Duodenal mucosa (tissue), 2 donors: ENCODE measurements around the gene MT1X.

Experiments used
- H3K27ac ChIP-seq: one replicate; pipeline ENCODE4 v1.7.0; 2013; ENCODE audit warnings: low read depth, low read length
- H3K27me3 ChIP-seq, 2 donors: one replicate each; pipeline ENCODE4 v1.7.0; 2013; ENCODE audit warnings: low read length in 2 of 2, control low read depth in 1 of 2; ENCODE audit not compliant: insufficient read depth in 2 of 2, control insufficient read depth in 1 of 2
- H3K36me3 ChIP-seq, 2 donors: one replicate each; pipeline ENCODE4 v1.7.0; 2013; ENCODE audit warnings: low read length in 2 of 2, control low read depth in 1 of 2; ENCODE audit not compliant: insufficient read depth in 2 of 2, control insufficient read depth in 1 of 2
- H3K4me1 ChIP-seq, 2 donors: one replicate each; pipeline ENCODE4 v1.7.0; 2013; ENCODE audit warnings: low read length in 2 of 2, control low read depth in 1 of 2; ENCODE audit not compliant: insufficient read depth in 2 of 2, control insufficient read depth in 1 of 2
- H3K4me3 ChIP-seq, 2 donors: one replicate each; pipeline ENCODE4 v1.7.0; 2013; ENCODE audit warnings: low read length in 2 of 2, low read depth in 1 of 2
- H3K9ac ChIP-seq, 2 donors: one replicate each; pipeline ENCODE4 v1.7.0; 2013; ENCODE audit warnings: low read length in 2 of 2, low read depth in 1 of 2
- H3K9me3 ChIP-seq, 2 donors: one replicate each; pipeline ENCODE4 v1.7.0; 2013; ENCODE audit warnings: low read length in 2 of 2, control low read depth in 1 of 2; ENCODE audit not compliant: control insufficient read depth in 1 of 2

Gene MT1X

GRCh38 chr16:56677474-56677873 is 4.8 kb upstream of the MT1X start:
- Histone ChIP-seq H3K9me3 (no peaks in the 10 kb centered on the region), H3K4me3 (no peak overlapping the region), H3K36me3 (no peaks in the 10 kb centered on the region), H3K4me1 (peaks cover 4 to 10% of the 10 kb centered on the region in 2 donors), H3K9ac (no peak overlapping the region), H3K27me3 (no peaks in the 10 kb centered on the region), H3K27ac (no peak overlapping the region)

GRCh38 chr16:56679078-56679730 is 3.1 kb upstream of the MT1X start:
- H3K27me3 ChIP-seq: no peaks in the 10 kb centered on the region
- no peak overlapping the region for H3K4me3 ChIP-seq
- no peaks in the 10 kb centered on the region for H3K9me3 ChIP-seq
- peaks cover 18 to 26% of the 10 kb centered on the region in 2 donors for H3K4me1 ChIP-seq
- H3K36me3 ChIP-seq: no peaks in the 10 kb centered on the region
- H3K27ac ChIP-seq: no peak overlapping the region
- H3K9ac ChIP-seq: no peak overlapping the region

- Histone ChIP-seq H3K4me1 (peaks cover 20 to 30% of the 10 kb centered on the region in 2 donors), H3K9me3 (no peaks in the 10 kb centered on the region), H3K4me3 (no peak overlapping the region), H3K27me3 (no peaks in the 10 kb centered on the region), H3K36me3 (no peaks in the 10 kb centered on the region), H3K27ac (no peak overlapping the region), H3K9ac (no peak overlapping the region)
These were observed 2.5 kb upstream of the MT1X start for GRCh38 chr16:56679818-56680217.

GRCh38 chr16:56682703-56683397 is 580 bp downstream of the MT1X start:
- peaks cover 20 to 26% of the 10 kb centered on the region in 2 donors for H3K4me1 ChIP-seq
- peak overlapping the region; percentile 77 to 95 for H3K4me3 ChIP-seq
- H3K9ac ChIP-seq: peak overlapping the region; percentile 93 to 95
- H3K36me3 ChIP-seq: peaks cover 4 to 5% of the 10 kb centered on the region in 2 donors
- H3K27ac ChIP-seq: peak overlapping the region; percentile 39
- no peaks in the 10 kb centered on the region for H3K9me3 ChIP-seq
- no peaks in the 10 kb centered on the region for H3K27me3 ChIP-seq

- Histone ChIP-seq H3K4me3 (peak overlapping the region; percentile 77 to 95), H3K36me3 (peaks cover 4 to 5% of the 10 kb centered on the region in 2 donors), H3K9me3 (no peaks in the 10 kb centered on the region), H3K27me3 (no peaks in the 10 kb centered on the region), H3K27ac (peak overlapping the region; percentile 51), H3K9ac (peak overlapping the region; percentile 93 to 95), H3K4me1 (peaks cover 20 to 26% of the 10 kb centered on the region in 2 donors)
These were observed 1.3 kb downstream of the MT1X start for GRCh38 chr16:56683424-56684172.

GRCh38 chr16:56684256-56684925 is 2.1 kb downstream of the MT1X start:
- H3K9ac ChIP-seq: peak overlapping the region in 1 of 2 donors; percentile 95
- peak overlapping the region; percentile 26 to 56 for H3K4me3 ChIP-seq

GRCh38 chr16:56684926-56685590 is 2.8 kb downstream of the MT1X start:
- no peak overlapping the region for H3K27ac ChIP-seq
- H3K9ac ChIP-seq: no peak overlapping the region
- H3K36me3 ChIP-seq: peaks cover 4 to 5% of the 10 kb centered on the region in 2 donors
- H3K4me1 ChIP-seq: peaks cover 25 to 26% of the 10 kb centered on the region in 2 donors
- H3K9me3 ChIP-seq: no peaks in the 10 kb centered on the region
- H3K27me3 ChIP-seq: no peaks in the 10 kb centered on the region
- H3K4me3 ChIP-seq: no peak overlapping the region

More at GRCh38 chr16:56684256-56684925, 2.1 kb downstream of the MT1X start:
- Histone ChIP-seq H3K9me3 (no peaks in the 10 kb centered on the region), H3K36me3 (peaks cover 4 to 5% of the 10 kb centered on the region in 2 donors), H3K27ac (no peak overlapping the region), H3K4me1 (peaks cover 23 to 26% of the 10 kb centered on the region in 2 donors), H3K27me3 (no peaks in the 10 kb centered on the region)

- Histone ChIP-seq H3K9ac (no peak overlapping the region), H3K9me3 (no peaks in the 10 kb centered on the region), H3K27me3 (no peaks in the 10 kb centered on the region), H3K4me1 (peaks cover 22 to 23% of the 10 kb centered on the region in 2 donors), H3K27ac (no peak overlapping the region), H3K36me3 (peaks cover 4 to 5% of the 10 kb centered on the region in 2 donors), H3K4me3 (no peak overlapping the region)
These were observed 4.5 kb downstream of the MT1X start for GRCh38 chr16:56686758-56687157.

- H3K36me3 ChIP-seq: peaks cover 4 to 5% of the 10 kb centered on the region in 2 donors
- no peaks in the 10 kb centered on the region for H3K9me3 ChIP-seq
- H3K27ac ChIP-seq: no peak overlapping the region
- no peak overlapping the region for H3K4me3 ChIP-seq
- H3K9ac ChIP-seq: no peak overlapping the region
- peaks cover 6 to 9% of the 10 kb centered on the region in 2 donors for H3K4me1 ChIP-seq
- H3K27me3 ChIP-seq: no peaks in the 10 kb centered on the region
These were observed 6.5 kb downstream of the MT1X start for GRCh38 chr16:56688762-56689161.
